K562 (cell line): ENCODE data around the gene DVL2. TPM values are rescaled to one million over a fixed set of nuclear protein-coding genes. Genes with fewer than 3 reads are reported as not detected.

ENCODE experiments used
- C11orf30 ChIP-seq: fragments of 450-650 bp; IDR thresholded peaks from 2 replicates; pipeline ENCODE4 v1.6.1; 2016; ENCODE audit warnings: low read depth, mild to moderate bottlenecking
- CHD7 ChIP-seq: fragments of 200-600 bp; sonication (generic); IDR thresholded peaks from one replicate; pipeline ENCODE4 v1.6.1; 2012; ENCODE audit warnings: mild to moderate bottlenecking, low read depth, low read length, inconsistent platforms
- E2F1 ChIP-seq: sonication (generic); formaldehyde crosslinking; IDR thresholded peaks from 2 replicates; pipeline ENCODE4 v1.8.1; 2023; ENCODE audit warnings: mild to moderate bottlenecking, missing genetic modification reagents, moderate library complexity
- HNRNPK ChIP-seq: fragments of 200-400 bp; formaldehyde crosslinking; IDR thresholded peaks from one replicate; pipeline ENCODE4 v1.6.1; 2018; ENCODE audit warnings: mild to moderate bottlenecking, low read depth, low read length; ENCODE audit not compliant: poor library complexity, severe bottlenecking
- NFE2L1 ChIP-seq: fragments of 450-650 bp; IDR thresholded peaks from 2 replicates; pipeline ENCODE4 v1.6.1; 2016; ENCODE audit warnings: missing genetic modification characterization, low read depth, mild to moderate bottlenecking, missing compliant biosample characterization, moderate library complexity, borderline replicate concordance
- NFRKB ChIP-seq: fragments of 450-650 bp; IDR thresholded peaks from 2 replicates; pipeline ENCODE4 v1.6.1; 2016; ENCODE audit warnings: low read depth
- SAP30 ChIP-seq: fragments of 200-600 bp; sonication (generic); IDR thresholded peaks from 2 replicates; pipeline ENCODE4 v1.6.1; 2012; ENCODE audit warnings: borderline replicate concordance, low read depth, mild to moderate bottlenecking, moderate library complexity, low read length, control low read depth, inconsistent platforms; ENCODE audit not compliant: insufficient read depth, poor library complexity, severe bottlenecking
- SMARCB1 ChIP-seq: IDR thresholded peaks from 2 replicates; pipeline ENCODE4 v1.6.1; 2011; ENCODE audit warnings: improper control_type of control experiment, low read depth; ENCODE audit not compliant: insufficient read length
- TEAD1 ChIP-seq, 2 experiments: fragments of 450-650 bp in 1 of 2; sonication (generic) in 1 of 2; formaldehyde crosslinking; IDR thresholded peaks; 2 replicates each; pipeline versions ENCODE4 v1.4.0 to v1.8.0; 2020 to 2022; ENCODE audit warnings: mild to moderate bottlenecking in 2 of 2, missing genetic modification reagents in 1 of 2
- WHSC1 ChIP-seq: IDR thresholded peaks from one replicate; pipeline ENCODE4 v1.6.1; 2012; ENCODE audit warnings: low read length, control low read depth, inconsistent platforms
- ZBTB43 ChIP-seq: sonication (generic); formaldehyde crosslinking; IDR thresholded peaks from 2 replicates; pipeline ENCODE4 v1.8.0; 2023; ENCODE audit warnings: mild to moderate bottlenecking, missing genetic modification reagents
- ZNF239 ChIP-seq: fragments of 250-450 bp; sonication (Bioruptor Pico); IDR thresholded peaks from 2 replicates; pipeline ENCODE4 v1.4.0; 2020; ENCODE audit warnings: mild to moderate bottlenecking
- ZNF77 ChIP-seq: fragments of 250-450 bp; sonication (Bioruptor Pico); IDR thresholded peaks from 2 replicates; pipeline ENCODE4 v1.5.0; 2020
- polyA plus RNA-seq, 8 experiments: library from polyadenylated mRNA; depleted of rRNA in 4 of 8; stranded (reverse) in 5 of 8; unstranded in 3 of 8; fragments of >200 nt; fragmentation: Nextera tagmentation in 2 of 8; fragmentation: Illumina TruSeq in 1 of 8; extraction: Ambion mirVana in 2 of 8; extraction: Trizol in 1 of 8; gene quantifications; 2 replicates each; pipeline versions ENCODE4 v1.2.1 to v1.2.3, GENCODE V29; 2011 to 2014; ENCODE audit warnings: inconsistent platforms in 1 of 8, missing spikeins in 1 of 8
- total RNA-seq, 7 experiments: library from RNA; depleted of rRNA in 6 of 7; stranded (reverse); fragments of >200 nt in 6 of 7; fragmentation: Illumina TruSeq in 2 of 7; extraction: Trizol in 2 of 7; gene quantifications; 2 replicates each; pipeline versions ENCODE4 v1.2.1 to v1.2.3, GENCODE V29; 2011 to 2021; ENCODE audit warnings: low replicate concordance in 1 of 7

DVL2 gene
- total and polyA plus RNA-seq, 9 of the 15 experiments (the other 6 are each of a cell fraction or from before 2014, with no cell fraction given), result 1.3 to 49.5 (median 24.3) TPM

GRCh38 chr17:7219812-7220592, 14.3 kb downstream of the DVL2 start, which contains the start of the genes ACADVL and DLG4 (continued):
- TF ChIP-seq TEAD1 (CRISPR knock-in tag; IDR thresholded peaks at IDR 0.05) (no peak), E2F1 (no peak), WHSC1 (no peak), HNRNPK (no peak), ZBTB43 (no peak), NFE2L1 (tag) (no peak), ZNF77 (no peak), ZNF239 (CRISPR knock-in tag) (no peak), SAP30 (peak; percentile 50), SMARCB1 (no peak), C11orf30 (peak; percentile 59), CHD7 (no peak), NFRKB (no peak)
